Tibial artery (tissue), 4 donors: Measurements from ENCODE around the gene ABTB2.

Source experiments
- DNase-seq, 2 donors: peaks; one replicate each; pipeline ENCODE4 v3.0.0-alpha.2; 2019
- H3K27ac ChIP-seq, 2 donors: fragments of 200-600 bp; sonication (generic) in 1 of 2; 1 replicate in 1 of 2; 2 replicates in 1 of 2; pipeline ENCODE4 v1.5.1; 2018 to 2019; ENCODE audit warnings: mild to moderate bottlenecking in 1 of 2
- H3K27me3 ChIP-seq, 2 donors: fragments of 200-600 bp; sonication (generic) in 1 of 2; one replicate each; pipeline versions ENCODE4 v1.5.1 to v1.6.0; 2016 to 2019
- H3K36me3 ChIP-seq, 3 donors: fragments of 200-600 bp; sonication (generic) in 2 of 3; one replicate each; pipeline ENCODE4 v1.5.1; 2016 to 2019; ENCODE audit warnings: mild to moderate bottlenecking in 2 of 3
- H3K4me1 ChIP-seq, 4 donors: fragments of 200-600 bp; sonication (generic) in 2 of 4; 1 replicate in 3 of 4; 2 replicates in 1 of 4; pipeline ENCODE4 v1.5.1; 2016 to 2019
- H3K4me3 ChIP-seq, 2 donors: fragments of 200-600 bp; sonication (generic) in 1 of 2; 1 replicate in 1 of 2; 2 replicates in 1 of 2; pipeline ENCODE4 v1.5.1; 2018 to 2019; ENCODE audit warnings: mild to moderate bottlenecking in 2 of 2
- H3K9me3 ChIP-seq, 3 donors: fragments of 200-600 bp; sonication (generic) in 1 of 3; one replicate each; pipeline ENCODE4 v1.5.1; 2016 to 2019
- CTCF ChIP-seq, 2 experiments: fragments of 200-600 bp in 1 of 2; fragments of 450-650 bp in 1 of 2; IDR thresholded peaks; one replicate each; pipeline ENCODE4 v1.5.1; 2017 to 2019; ENCODE audit warnings: antibody characterized with exemption in 2 of 2, mild to moderate bottlenecking in 1 of 2, moderate library complexity in 1 of 2
- intact Hi-C: fragments of 100-400 bp; cut with DNase I; formaldehyde crosslinking; loops from one replicate; pipeline ENCODE4 v1.15.0; 2023; ENCODE audit warnings: low total_unique reads

ABTB2 gene

GRCh38 chr11:34357701-34358257, at the start of gene ABTB2:
TSS of gene ABTB2 (minus strand) at chr11:34358010.
- Histone ChIP-seq H3K4me1 (peaks cover 0 to 37% (median 25%) of the 10 kb centered on the region in 4 donors), H3K27me3 (no peaks in the 10 kb centered on the region), H3K4me3 (peak within 1 kb of the TSS; percentile 68 to 85), H3K36me3 (no peaks in the 10 kb centered on the region), H3K27ac (peak within 1 kb of the TSS; percentile 84 to 89), H3K9me3 (no peaks in the 10 kb centered on the region)
- intact Hi-C loops = loop anchor here (2.0 to 10.0 kb wide), 3 partner anchors 90 to 303 kb away; partner anchors contain the start of gene CAPRIN1
- no peak for TF ChIP-seq CTCF (IDR thresholded peaks at IDR 0.05)
- DNase-seq = peak; percentile 99

- H3K9me3 ChIP-seq = no peaks in the 10 kb centered on the region
- no peak for DNase-seq
- intact Hi-C loops = no loop called here
- H3K4me1 ChIP-seq = no peaks in the 10 kb centered on the region
- H3K27ac ChIP-seq = no peak overlapping the region
- no peak overlapping the region for H3K4me3 ChIP-seq
- no peaks in the 10 kb centered on the region for H3K36me3 ChIP-seq
- no peaks in the 10 kb centered on the region for H3K27me3 ChIP-seq
- TF ChIP-seq CTCF (IDR thresholded peaks at IDR 0.05) = no peak
Measured at GRCh38 chr11:34407121-34407813, 49.5 kb upstream of the ABTB2 start.

GRCh38 chr11:34406413-34406812, 48.6 kb upstream of the ABTB2 start:
- TF ChIP-seq CTCF (IDR thresholded peaks at IDR 0.05) = no peak
- Histone ChIP-seq H3K36me3 (no peaks in the 10 kb centered on the region), H3K27ac (no peak overlapping the region), H3K27me3 (no peaks in the 10 kb centered on the region), H3K4me1 (no peaks in the 10 kb centered on the region), H3K9me3 (no peaks in the 10 kb centered on the region), H3K4me3 (no peak overlapping the region)
- intact Hi-C loops = no loop called here
- no peak for DNase-seq

GRCh38 chr11:34405079-34405858, 47.5 kb upstream of the ABTB2 start:
- Histone ChIP-seq H3K4me3 (no peak overlapping the region), H3K27ac (no peak overlapping the region), H3K4me1 (no peaks in the 10 kb centered on the region), H3K9me3 (no peaks in the 10 kb centered on the region), H3K27me3 (peaks cover 0 to 6% of the 10 kb centered on the region in 2 donors), H3K36me3 (no peaks in the 10 kb centered on the region)
- TF ChIP-seq CTCF (IDR thresholded peaks at IDR 0.05) = no peak
- no peak for DNase-seq
- intact Hi-C loops = no loop called here

GRCh38 chr11:34404280-34404679, 46.5 kb upstream of the ABTB2 start:
- intact Hi-C loops = no loop called here
- Histone ChIP-seq H3K9me3 (no peaks in the 10 kb centered on the region), H3K27ac (no peak overlapping the region)

More at GRCh38 chr11:34404280-34404679, 46.5 kb upstream of the ABTB2 start:
- no peak overlapping the region for H3K4me3 ChIP-seq
- H3K36me3 ChIP-seq = no peaks in the 10 kb centered on the region
- TF ChIP-seq CTCF (IDR thresholded peaks at IDR 0.05) = no peak
- no peak for DNase-seq
- peaks cover 0 to 6% of the 10 kb centered on the region in 2 donors for H3K27me3 ChIP-seq
- H3K4me1 ChIP-seq = no peaks in the 10 kb centered on the region
